Neutrophil (primary cell): ENCODE measurements around the gene SWT1.
"Not testable (repeated sequence)": the region's sequence is repeated elsewhere in the genome, so short reads cannot be mapped to it uniquely, and the experiment has no call there.

Experiments used
- H3K27ac ChIP-seq: fragments of 200-600 bp; sonication (generic); 2 replicates; pipeline ENCODE4 v1.5.1; 2016; ENCODE audit warnings: mild to moderate bottlenecking, moderate library complexity
- H3K27me3 ChIP-seq: fragments of 200-600 bp; sonication (generic); 2 replicates; pipeline ENCODE4 v1.6.0; 2016; ENCODE audit warnings: mild to moderate bottlenecking
- H3K36me3 ChIP-seq: fragments of 200-600 bp; sonication (generic); 2 replicates; pipeline ENCODE4 v1.5.1; 2017
- H3K4me1 ChIP-seq, 2 experiments: fragments of 200-600 bp in 1 of 2; sonication (generic) in 1 of 2; 1 replicate in 1 of 2; 2 replicates in 1 of 2; pipeline versions ENCODE4 v1.5.1 to v1.6.1; 2013 to 2016; ENCODE audit warnings: low read depth in 1 of 2, low read length in 1 of 2, mild to moderate bottlenecking in 1 of 2, moderate library complexity in 1 of 2; ENCODE audit not compliant: control insufficient read depth in 1 of 2, insufficient read depth in 1 of 2
- H3K4me3 ChIP-seq, 2 experiments: fragments of 200-600 bp in 1 of 2; sonication (generic) in 1 of 2; 1 replicate in 1 of 2; 2 replicates in 1 of 2; pipeline ENCODE4 v1.5.1; 2013 to 2016; ENCODE audit warnings: low read depth in 1 of 2, low read length in 1 of 2, mild to moderate bottlenecking in 1 of 2, moderate library complexity in 1 of 2
- H3K9me3 ChIP-seq: fragments of 200-600 bp; sonication (generic); 2 replicates; pipeline ENCODE4 v1.5.1; 2016
- TF ChIP-seq, protein P1 (sequence below): fragments of 200-600 bp; sonication (generic); IDR thresholded peaks from 2 replicates; pipeline ENCODE4 v1.5.1; 2016; ENCODE audit warnings: antibody characterized with exemption

Gene SWT1

DNA sequence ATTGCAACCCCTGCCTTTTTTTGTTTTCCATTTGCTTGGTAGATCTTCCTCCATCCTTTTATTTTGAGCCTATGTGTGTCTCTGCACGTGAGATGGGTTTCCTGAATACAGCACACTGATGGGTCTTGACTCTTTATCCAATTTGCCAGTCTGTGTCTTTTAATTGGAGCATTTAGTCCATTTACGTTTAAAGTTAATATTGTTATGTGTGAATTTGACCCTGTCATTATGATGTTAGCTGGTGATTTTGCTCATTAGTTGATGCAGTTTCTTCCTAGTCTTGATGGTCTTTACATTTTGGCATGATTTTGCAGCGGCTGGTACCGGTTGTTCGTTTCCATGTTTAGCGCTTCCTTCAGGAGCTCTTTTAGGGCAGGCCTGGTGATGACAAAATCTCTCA lies 98.6 kb downstream of the SWT1 start:
- not testable (repeated sequence) for H3K4me3 ChIP-seq, H3K36me3 ChIP-seq, H3K4me1 ChIP-seq, H3K9me3 ChIP-seq, H3K27ac ChIP-seq, H3K27me3 ChIP-seq

DNA sequence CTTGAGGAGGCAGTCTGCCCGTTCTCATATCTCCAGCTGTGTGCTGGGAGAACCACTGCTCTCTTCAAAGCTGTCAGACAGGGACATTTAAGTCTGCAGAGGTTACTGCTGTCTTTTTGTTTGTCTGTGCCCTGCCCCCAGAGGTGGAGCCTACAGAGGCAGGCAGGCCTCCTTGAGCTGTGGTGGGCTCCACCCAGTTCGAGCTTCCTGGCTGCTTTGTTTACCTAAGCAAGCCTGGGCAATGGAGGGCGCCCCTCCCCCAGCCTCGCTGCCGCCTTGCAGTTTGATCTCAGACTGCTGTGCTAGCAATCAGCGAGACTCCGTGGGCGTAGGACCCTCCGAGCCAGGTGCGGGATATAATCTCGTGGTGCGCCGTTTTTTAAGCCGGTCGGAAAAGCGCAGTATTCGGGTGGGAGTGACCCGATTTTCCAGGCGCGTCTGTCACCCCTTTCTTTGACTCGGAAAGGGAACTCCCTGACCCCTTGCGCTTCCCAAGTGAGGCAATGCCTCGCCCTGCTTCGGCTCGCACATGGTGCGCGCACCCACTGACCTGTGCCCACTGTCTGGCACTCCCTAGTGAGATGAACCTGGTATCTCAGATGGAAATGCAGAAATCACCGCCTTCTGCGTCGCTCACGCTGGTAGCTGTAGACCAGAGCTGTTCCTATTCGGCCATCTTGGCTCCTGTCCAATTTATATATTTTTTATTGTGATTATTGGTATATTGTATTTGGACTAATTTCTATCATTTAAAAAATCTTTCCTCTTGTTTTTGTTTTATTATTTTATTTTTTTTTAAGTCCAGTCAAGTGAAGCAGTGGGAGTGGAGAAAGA lies 100.4 kb downstream of the SWT1 start:
- H3K4me1 ChIP-seq, H3K27me3 ChIP-seq, H3K36me3 ChIP-seq, H3K4me3 ChIP-seq, H3K9me3 ChIP-seq, H3K27ac ChIP-seq: not testable (repeated sequence)

DNA sequence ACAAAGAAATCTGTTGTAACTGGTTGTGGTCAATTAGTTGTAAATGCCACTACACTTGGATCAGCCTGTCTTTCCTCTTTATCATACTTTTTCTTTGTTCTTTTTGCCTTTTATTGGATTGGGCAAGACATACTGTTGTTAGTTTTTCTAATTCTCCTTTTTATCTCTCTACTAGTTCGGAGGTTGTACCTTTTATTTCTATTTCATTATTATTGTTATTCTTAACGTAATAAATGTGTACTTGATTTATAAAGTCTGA lies 100.9 kb downstream of the SWT1 start:
- TF ChIP-seq, protein P1, sequence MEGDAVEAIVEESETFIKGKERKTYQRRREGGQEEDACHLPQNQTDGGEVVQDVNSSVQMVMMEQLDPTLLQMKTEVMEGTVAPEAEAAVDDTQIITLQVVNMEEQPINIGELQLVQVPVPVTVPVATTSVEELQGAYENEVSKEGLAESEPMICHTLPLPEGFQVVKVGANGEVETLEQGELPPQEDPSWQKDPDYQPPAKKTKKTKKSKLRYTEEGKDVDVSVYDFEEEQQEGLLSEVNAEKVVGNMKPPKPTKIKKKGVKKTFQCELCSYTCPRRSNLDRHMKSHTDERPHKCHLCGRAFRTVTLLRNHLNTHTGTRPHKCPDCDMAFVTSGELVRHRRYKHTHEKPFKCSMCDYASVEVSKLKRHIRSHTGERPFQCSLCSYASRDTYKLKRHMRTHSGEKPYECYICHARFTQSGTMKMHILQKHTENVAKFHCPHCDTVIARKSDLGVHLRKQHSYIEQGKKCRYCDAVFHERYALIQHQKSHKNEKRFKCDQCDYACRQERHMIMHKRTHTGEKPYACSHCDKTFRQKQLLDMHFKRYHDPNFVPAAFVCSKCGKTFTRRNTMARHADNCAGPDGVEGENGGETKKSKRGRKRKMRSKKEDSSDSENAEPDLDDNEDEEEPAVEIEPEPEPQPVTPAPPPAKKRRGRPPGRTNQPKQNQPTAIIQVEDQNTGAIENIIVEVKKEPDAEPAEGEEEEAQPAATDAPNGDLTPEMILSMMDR, result no peak
- Histone ChIP-seq H3K27me3 (no peaks in the 10 kb centered on the region), H3K4me3 (no peak overlapping the region), H3K27ac (no peak overlapping the region), H3K36me3 (no peaks in the 10 kb centered on the region), H3K4me1 (no peaks in the 10 kb centered on the region), H3K9me3 (no peaks in the 10 kb centered on the region)

DNA sequence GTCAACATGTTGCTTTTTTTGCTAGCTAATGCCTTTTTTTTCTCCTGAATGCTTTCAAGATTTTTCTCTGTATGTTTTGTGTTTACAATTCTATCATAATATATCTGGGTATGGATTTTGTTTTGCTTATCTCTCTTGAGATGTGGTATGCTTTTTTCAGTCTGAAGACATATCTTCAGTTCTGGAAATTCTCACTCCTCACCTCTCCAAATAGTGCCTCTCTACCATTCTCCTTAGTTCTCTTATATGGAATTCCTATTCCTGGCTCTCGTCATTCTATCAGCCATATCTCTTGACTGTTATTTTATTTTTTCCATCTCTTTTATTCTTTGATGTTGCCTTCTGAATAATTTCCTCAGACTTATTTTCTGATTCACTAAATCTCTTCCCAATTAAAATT lies 101.7 kb downstream of the SWT1 start:
- H3K4me1 ChIP-seq, result no peaks in the 10 kb centered on the region
- no peaks in the 10 kb centered on the region for H3K27me3 ChIP-seq
- TF ChIP-seq, protein P1, result no peak
- H3K4me3 ChIP-seq, result no peak overlapping the region
- no peak overlapping the region for H3K27ac ChIP-seq
- no peaks in the 10 kb centered on the region for H3K36me3 ChIP-seq
- no peaks in the 10 kb centered on the region for H3K9me3 ChIP-seq

DNA sequence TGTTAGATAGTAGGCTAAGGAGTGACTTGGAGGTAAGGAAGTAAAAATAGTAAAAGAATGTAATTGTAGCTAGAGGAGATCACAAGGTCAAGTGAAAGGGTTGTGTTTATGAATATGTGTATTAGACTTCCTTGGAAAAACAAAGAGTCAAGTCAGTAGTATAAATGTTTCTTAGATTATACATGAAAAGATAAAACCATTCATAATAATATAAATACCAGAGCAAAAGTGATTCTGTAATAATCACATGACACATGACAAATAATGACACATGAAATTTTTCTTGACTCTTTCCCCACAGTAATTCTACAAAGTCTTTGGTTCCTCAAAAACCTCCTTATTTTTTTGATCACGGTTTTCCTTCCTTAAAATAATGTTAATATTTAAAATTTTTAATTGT lies 103.6 kb downstream of the SWT1 start:
- H3K4me3 ChIP-seq, result no peak overlapping the region
- H3K27ac ChIP-seq, result no peak overlapping the region
- H3K36me3 ChIP-seq, result no peaks in the 10 kb centered on the region
- no peaks in the 10 kb centered on the region for H3K9me3 ChIP-seq
- H3K4me1 ChIP-seq, result no peaks in the 10 kb centered on the region
- no peaks in the 10 kb centered on the region for H3K27me3 ChIP-seq
- TF ChIP-seq, protein P1, result no peak

DNA sequence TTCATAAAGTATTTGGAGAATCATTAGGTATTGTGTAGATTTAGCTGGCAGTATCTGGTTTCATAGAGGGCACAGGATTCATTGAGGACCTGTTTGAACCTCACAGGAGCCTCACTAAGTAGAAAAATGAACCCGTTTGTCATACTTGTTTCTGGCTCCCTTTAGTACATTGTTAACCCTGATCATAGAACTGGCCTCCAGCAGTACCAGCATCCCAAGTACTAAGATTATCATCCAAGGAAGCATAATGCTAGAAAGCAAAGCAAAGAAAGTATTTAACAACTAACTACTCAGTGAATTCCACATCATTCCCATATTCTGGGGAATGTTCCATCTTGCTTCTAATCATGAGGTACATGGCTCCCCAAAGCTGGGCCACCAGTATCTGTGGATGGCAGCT lies 105.2 kb downstream of the SWT1 start:
- H3K4me1 ChIP-seq, result no peaks in the 10 kb centered on the region
- TF ChIP-seq, protein P1, result no peak
- H3K27me3 ChIP-seq, result no peaks in the 10 kb centered on the region
- H3K9me3 ChIP-seq, result no peaks in the 10 kb centered on the region
- no peaks in the 10 kb centered on the region for H3K36me3 ChIP-seq
- H3K27ac ChIP-seq, result no peak overlapping the region
- no peak overlapping the region for H3K4me3 ChIP-seq

DNA sequence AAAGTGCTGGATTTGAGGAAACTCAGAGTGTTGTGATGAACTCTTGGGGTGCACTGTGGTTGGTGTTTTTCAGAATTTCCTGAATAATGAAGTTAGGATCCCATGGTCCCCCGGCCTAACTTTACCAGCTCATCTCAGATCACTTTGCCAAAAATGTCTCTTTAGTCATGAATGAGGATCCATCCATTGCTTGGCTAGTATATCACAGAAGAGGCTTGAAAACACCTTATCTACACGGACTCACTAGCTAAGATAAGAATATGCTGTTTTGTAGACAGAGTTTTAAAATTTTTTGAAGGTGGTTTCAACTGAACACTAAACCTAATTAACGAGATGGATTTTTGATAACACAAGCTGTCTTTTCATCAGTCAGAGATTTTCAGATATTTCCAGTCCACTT lies 106.3 kb downstream of the SWT1 start:
- Histone ChIP-seq H3K27me3 (no peaks in the 10 kb centered on the region), H3K4me1 (no peaks in the 10 kb centered on the region), H3K9me3 (no peaks in the 10 kb centered on the region), H3K27ac (no peak overlapping the region), H3K36me3 (no peaks in the 10 kb centered on the region), H3K4me3 (no peak overlapping the region)
- TF ChIP-seq, protein P1, result no peak
